Neuronal stem cell (in vitro differentiated cells): ENCODE results near the gene SEZ6L2.
"Not testable (repeated sequence)": the region's sequence is repeated elsewhere in the genome, so short reads cannot be mapped to it uniquely, and the experiment has no call there.

Experiments
- DNase-seq: peaks from one replicate; pipeline ENCODE4 v3.0.0-alpha.2; 2013; ENCODE audit warnings: low spot score
- H2AFZ ChIP-seq: one replicate; pipeline ENCODE4 v1.6.1; 2013; ENCODE audit warnings: mild to moderate bottlenecking, low read length, inconsistent platforms
- H2AK5ac ChIP-seq: 2 replicates; pipeline ENCODE4 v1.6.1; 2013; ENCODE audit warnings: low read depth, mild to moderate bottlenecking, inconsistent platforms, low read length, moderate library complexity, mixed read lengths
- H2BK120ac ChIP-seq: 2 replicates; pipeline ENCODE4 v1.6.1; 2013; ENCODE audit warnings: low read depth, mild to moderate bottlenecking, inconsistent platforms, low read length, moderate library complexity, mixed read lengths
- H2BK12ac ChIP-seq: one replicate; pipeline ENCODE4 v1.6.1; 2013; ENCODE audit warnings: low read length, inconsistent platforms
- H2BK15ac ChIP-seq: 2 replicates; pipeline ENCODE4 v1.6.1; 2013; ENCODE audit warnings: mild to moderate bottlenecking, low read length, inconsistent platforms, mixed read lengths
- H2BK5ac ChIP-seq: one replicate; pipeline ENCODE4 v1.6.1; 2013; ENCODE audit warnings: inconsistent platforms, mild to moderate bottlenecking, low read length, moderate library complexity
- H3K14ac ChIP-seq: one replicate; pipeline ENCODE4 v1.6.1; 2013; ENCODE audit warnings: low read length, inconsistent platforms
- H3K18ac ChIP-seq: 2 replicates; pipeline ENCODE4 v1.6.1; 2013; ENCODE audit warnings: low read length, inconsistent platforms
- H3K23ac ChIP-seq: 2 replicates; pipeline ENCODE4 v1.6.1; 2013; ENCODE audit warnings: low read depth, mild to moderate bottlenecking, mixed read lengths, low read length, inconsistent platforms; ENCODE audit not compliant: poor library complexity
- H3K27ac ChIP-seq: replicated peaks from 3 replicates; pipeline ENCODE4 v1.5.1; 2013; ENCODE audit warnings: low read length, inconsistent platforms
- H3K27me3 ChIP-seq, 3 experiments: 2 replicates each; pipeline ENCODE4 v1.6.1; 2013; ENCODE audit warnings: low read length in 3 of 3, mild to moderate bottlenecking in 2 of 3, inconsistent platforms in 1 of 3, low read depth in 1 of 3, mixed read lengths in 1 of 3, moderate library complexity in 1 of 3; ENCODE audit not compliant: control insufficient read depth in 3 of 3, insufficient read depth in 3 of 3
- H3K36me3 ChIP-seq, 2 donors: replicated peaks in 1 of 2; 2 replicates each; pipeline ENCODE4 v1.6.1; 2013; ENCODE audit warnings: low read length in 2 of 2; ENCODE audit not compliant: control insufficient read depth in 2 of 2, insufficient read depth in 2 of 2
- H3K4ac ChIP-seq: 2 replicates; pipeline ENCODE4 v1.6.1; 2013; ENCODE audit warnings: inconsistent platforms, mild to moderate bottlenecking, low read length, moderate library complexity
- H3K4me1 ChIP-seq, 2 donors: 1 replicate in 1 of 2; 2 replicates in 1 of 2; pipeline ENCODE4 v1.6.1; 2013; ENCODE audit warnings: low read length in 2 of 2, low read depth in 1 of 2; ENCODE audit not compliant: control insufficient read depth in 2 of 2, insufficient read depth in 1 of 2
- H3K4me2 ChIP-seq: one replicate; pipeline ENCODE4 v1.6.1; 2013; ENCODE audit warnings: mild to moderate bottlenecking, low read length, inconsistent platforms; ENCODE audit not compliant: insufficient read depth, poor library complexity, severe bottlenecking
- H3K4me3 ChIP-seq, 2 donors: 2 replicates each; pipeline ENCODE4 v1.5.1; 2013; ENCODE audit warnings: low read length in 2 of 2, mild to moderate bottlenecking in 2 of 2, inconsistent platforms in 1 of 2, moderate library complexity in 1 of 2
- H3K79me1 ChIP-seq: one replicate; pipeline ENCODE4 v1.6.1; 2013; ENCODE audit warnings: low read depth, mild to moderate bottlenecking, inconsistent platforms, low read length, moderate library complexity
- H3K9ac ChIP-seq: one replicate; pipeline ENCODE4 v1.6.1; 2013; ENCODE audit warnings: mild to moderate bottlenecking, low read depth, low read length, inconsistent platforms; ENCODE audit not compliant: poor library complexity
- H3K9me3 ChIP-seq, 2 donors: replicated peaks in 1 of 2; 2 replicates each; pipeline versions ENCODE3 to v1.6.1; 2013; ENCODE audit warnings: low read length in 2 of 2, mild to moderate bottlenecking in 2 of 2, inconsistent platforms in 1 of 2, low read depth in 1 of 2, mixed read lengths in 1 of 2, moderate library complexity in 1 of 2; ENCODE audit not compliant: control insufficient read depth in 2 of 2, insufficient read depth in 1 of 2
- H4K8ac ChIP-seq: one replicate; pipeline ENCODE4 v1.6.1; 2013; ENCODE audit warnings: low read depth, mild to moderate bottlenecking, inconsistent platforms, low read length, moderate library complexity
- H4K91ac ChIP-seq: one replicate; pipeline ENCODE4 v1.6.1; 2013; ENCODE audit warnings: low read length, low read depth, mild to moderate bottlenecking, inconsistent platforms; ENCODE audit not compliant: poor library complexity
- WGBS, 2 donors: extraction: QIAGEN DNeasy Blood & Tissue Kit; methylation state at CpG; one replicate each; pipeline ENCODE4 v1.1.7; 2013; ENCODE audit warnings: missing lambda C conversion rate in 2 of 2, mixed read lengths in 1 of 2; ENCODE audit not compliant: insufficient read length in 2 of 2, insufficient replicate concordance in 1 of 2; ENCODE audit errors: extremely low coverage in 2 of 2; 5-methylcytosine and 5-hydroxymethylcytosine counted together

SEZ6L2 gene

GRCh38 chr16:29836623-29837022 lies 62.7 kb downstream of the SEZ6L2 start:
- peak overlapping the region; percentile 20 for H3K23ac ChIP-seq
- H2BK120ac ChIP-seq = no peak overlapping the region
- no peaks in the 10 kb centered on the region for H3K27me3 ChIP-seq
- no peak overlapping the region for H2AFZ ChIP-seq
- H3K14ac ChIP-seq = no peak overlapping the region
- H2BK15ac ChIP-seq = no peak overlapping the region
- H4K91ac ChIP-seq = no peak overlapping the region
- peak overlapping the region; percentile 9 for H2AK5ac ChIP-seq
- H3K27ac ChIP-seq = no peak overlapping the region
- no peak overlapping the region for H2BK12ac ChIP-seq
- H2BK5ac ChIP-seq = no peak overlapping the region
- H3K4ac ChIP-seq = no peak overlapping the region
- H3K9me3 ChIP-seq = no peaks in the 10 kb centered on the region
- H4K8ac ChIP-seq = no peak overlapping the region
- no peaks in the 10 kb centered on the region for H3K36me3 ChIP-seq
- H3K18ac ChIP-seq = no peak overlapping the region
- H3K79me1 ChIP-seq = peaks cover 2% of the 10 kb centered on the region
- no CpG with 5 or more reads among the region's 15 CpGs for WGBS, 2 donors
- no peak for DNase-seq
- no peak overlapping the region for H3K4me2 ChIP-seq
- H3K4me1 ChIP-seq = no peaks in the 10 kb centered on the region
- H3K9ac ChIP-seq = no peak overlapping the region
- H3K4me3 ChIP-seq = no peak overlapping the region

- H3K23ac ChIP-seq = no peak overlapping the region
- no peaks in the 10 kb centered on the region for H3K36me3 ChIP-seq
- no peak overlapping the region for H3K4me2 ChIP-seq
- H3K4ac ChIP-seq = no peak overlapping the region
- no peak overlapping the region for H3K4me3 ChIP-seq
- no peak overlapping the region for H4K8ac ChIP-seq
- no peak overlapping the region for H2BK15ac ChIP-seq
- H2AK5ac ChIP-seq = no peak overlapping the region
- no peak overlapping the region for H3K14ac ChIP-seq
- no peak overlapping the region for H2BK12ac ChIP-seq
- no peak overlapping the region for H2AFZ ChIP-seq
- H2BK120ac ChIP-seq = no peak overlapping the region
- H3K9me3 ChIP-seq = no peaks in the 10 kb centered on the region
- H3K79me1 ChIP-seq = peaks cover 2% of the 10 kb centered on the region
- WGBS, 2 donors = no CpG with 5 or more reads among the region's 7 CpGs
- no peak for DNase-seq
- no peaks in the 10 kb centered on the region for H3K4me1 ChIP-seq
- H3K9ac ChIP-seq = no peak overlapping the region
- no peak overlapping the region for H4K91ac ChIP-seq
- no peak overlapping the region for H3K18ac ChIP-seq
- H3K27ac ChIP-seq = no peak overlapping the region
- H2BK5ac ChIP-seq = no peak overlapping the region
- H3K27me3 ChIP-seq = no peaks in the 10 kb centered on the region
Measured at GRCh38 chr16:29835926-29836325, 63.4 kb downstream of the SEZ6L2 start.

- H3K79me1 ChIP-seq = peaks cover 2% of the 10 kb centered on the region
- H3K27me3 ChIP-seq = no peaks in the 10 kb centered on the region
- H3K4me1 ChIP-seq = peaks cover 0 to 2% of the 10 kb centered on the region in 2 donors
- H3K9ac ChIP-seq = no peak overlapping the region
- no CpG with 5 or more reads among the region's 5 CpGs for WGBS, 2 donors
- no peak overlapping the region for H3K23ac ChIP-seq
- no peaks in the 10 kb centered on the region for H3K36me3 ChIP-seq
- H4K91ac ChIP-seq = no peak overlapping the region
- peak overlapping the region; percentile 71 for H2BK15ac ChIP-seq
- peak overlapping the region; percentile 48 for H2BK5ac ChIP-seq
- H3K4me2 ChIP-seq = no peak overlapping the region
- no peak overlapping the region for H2AFZ ChIP-seq
- no peaks in the 10 kb centered on the region for H3K9me3 ChIP-seq
- no peak overlapping the region for H4K8ac ChIP-seq
- H3K14ac ChIP-seq = no peak overlapping the region
- H3K18ac ChIP-seq = no peak overlapping the region
- H2BK12ac ChIP-seq = no peak overlapping the region
- no peak overlapping the region for H3K4ac ChIP-seq
- H2AK5ac ChIP-seq = peak overlapping the region; percentile 25
- no peak overlapping the region for H2BK120ac ChIP-seq
- no peak for DNase-seq
- no peak overlapping the region for H3K4me3 ChIP-seq
- no peak overlapping the region for H3K27ac ChIP-seq
Measured at GRCh38 chr16:29834079-29834478, 65.3 kb downstream of the SEZ6L2 start.

- H3K4ac ChIP-seq, H2BK5ac ChIP-seq, H3K36me3 ChIP-seq, H3K9me3 ChIP-seq, H3K18ac ChIP-seq, H2BK15ac ChIP-seq, H3K79me1 ChIP-seq, H4K8ac ChIP-seq, H3K4me1 ChIP-seq, H3K23ac ChIP-seq, H3K27ac ChIP-seq, H3K4me3 ChIP-seq, H2AK5ac ChIP-seq, DNase-seq, H2AFZ ChIP-seq, H2BK12ac ChIP-seq, H2BK120ac ChIP-seq, H3K27me3 ChIP-seq, H3K9ac ChIP-seq, H4K91ac ChIP-seq, H3K4me2 ChIP-seq, H3K14ac ChIP-seq: not testable (repeated sequence)
- no CpG with 5 or more reads among the region's 4 CpGs for WGBS, 2 donors
Measured at GRCh38 chr16:29833219-29833618, 66.1 kb downstream of the SEZ6L2 start.
